ENCODE measurements around the gene CXCL14.

Gene CXCL14

DNA sequence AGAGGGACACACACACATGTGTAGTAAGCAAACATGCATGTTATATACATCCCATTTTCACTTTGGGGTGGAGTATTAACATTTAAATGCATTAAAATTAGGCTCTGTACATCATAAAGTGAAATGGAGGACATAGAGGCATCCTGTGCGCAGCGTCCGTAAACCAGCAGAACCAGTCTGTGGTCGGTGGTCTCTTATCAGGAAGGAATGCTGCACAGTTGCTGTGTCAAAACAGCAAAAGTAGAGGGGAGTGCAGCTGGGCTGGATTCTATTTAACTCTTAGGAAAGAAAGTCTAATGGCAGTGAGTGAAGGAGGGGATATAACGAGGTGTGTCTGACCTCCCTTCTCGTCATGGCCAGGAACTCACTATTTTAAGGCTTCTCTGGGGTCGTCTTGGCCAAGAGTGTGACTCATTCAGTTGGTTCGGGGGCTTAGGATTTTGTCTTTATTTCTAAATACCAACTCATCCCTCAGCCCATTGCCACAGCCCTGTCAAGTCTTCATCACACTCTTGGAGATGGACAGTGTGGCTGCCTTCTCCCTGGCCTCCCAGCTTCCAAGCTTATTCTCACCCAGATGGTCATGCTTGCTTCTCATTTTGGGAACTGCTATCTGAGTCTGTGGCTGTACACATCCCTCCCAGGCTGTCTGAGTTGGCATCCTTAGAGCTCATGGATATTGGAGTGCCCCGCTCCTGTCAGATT, 20.1 kb upstream of the CXCL14 start:
- FAIRE-seq (no peak), DNase-seq (ENCODE audit: insufficient read length, low spot score) (no peak)

DNA sequence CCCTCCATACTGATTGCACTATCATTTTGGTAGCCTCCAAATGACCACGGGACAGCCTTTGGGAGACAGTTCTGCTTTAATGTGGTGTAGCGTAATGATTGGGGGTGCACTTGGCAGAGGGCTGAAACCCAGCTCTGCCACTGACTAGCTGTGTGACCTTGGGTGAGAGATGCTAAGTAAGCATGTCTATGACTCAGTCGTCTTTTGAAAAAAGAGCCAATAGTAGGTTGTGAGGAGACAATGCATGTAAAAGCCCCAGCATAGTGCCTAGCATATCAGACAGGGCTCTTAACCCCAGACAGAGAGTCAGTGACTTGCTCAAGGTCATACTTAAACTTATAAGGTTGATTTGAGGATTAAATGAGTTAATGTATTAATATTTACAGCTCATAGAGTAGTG, 18.0 kb upstream of the CXCL14 start:
- FAIRE-seq (no peak), DNase-seq (ENCODE audit: insufficient read length, low spot score) (no peak)

DNA sequence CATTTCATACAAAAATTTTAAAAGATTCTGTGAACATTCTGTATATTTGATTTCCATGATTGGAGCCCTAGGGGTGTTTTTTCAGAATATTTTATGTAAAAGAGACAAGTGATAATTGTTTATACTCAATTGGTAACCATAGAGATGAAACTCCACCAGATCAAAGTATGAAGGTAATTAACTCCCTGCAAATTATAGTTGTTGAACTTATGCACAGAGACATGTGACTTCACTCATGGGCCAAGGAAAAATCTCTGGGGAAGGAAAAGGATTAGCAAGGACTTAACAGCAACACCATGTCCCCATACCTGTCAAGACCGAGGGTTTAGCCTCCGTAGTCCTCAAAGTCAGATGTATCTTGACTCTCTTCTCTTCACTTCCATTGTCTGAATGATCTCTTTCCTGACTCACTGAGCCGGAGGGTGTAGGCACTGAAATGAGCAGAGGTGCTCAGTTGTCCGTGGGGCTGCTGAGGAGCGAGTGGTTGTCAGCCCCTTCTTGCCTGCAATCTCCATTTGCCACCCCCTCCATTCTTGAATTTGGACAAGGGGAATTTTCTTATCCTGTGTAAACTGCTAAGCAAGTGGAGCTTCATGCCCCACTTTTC, 17.5 kb upstream of the CXCL14 start:
- no peak for DNase-seq (ENCODE audit: insufficient read length, low spot score)
- no peak for FAIRE-seq

DNA sequence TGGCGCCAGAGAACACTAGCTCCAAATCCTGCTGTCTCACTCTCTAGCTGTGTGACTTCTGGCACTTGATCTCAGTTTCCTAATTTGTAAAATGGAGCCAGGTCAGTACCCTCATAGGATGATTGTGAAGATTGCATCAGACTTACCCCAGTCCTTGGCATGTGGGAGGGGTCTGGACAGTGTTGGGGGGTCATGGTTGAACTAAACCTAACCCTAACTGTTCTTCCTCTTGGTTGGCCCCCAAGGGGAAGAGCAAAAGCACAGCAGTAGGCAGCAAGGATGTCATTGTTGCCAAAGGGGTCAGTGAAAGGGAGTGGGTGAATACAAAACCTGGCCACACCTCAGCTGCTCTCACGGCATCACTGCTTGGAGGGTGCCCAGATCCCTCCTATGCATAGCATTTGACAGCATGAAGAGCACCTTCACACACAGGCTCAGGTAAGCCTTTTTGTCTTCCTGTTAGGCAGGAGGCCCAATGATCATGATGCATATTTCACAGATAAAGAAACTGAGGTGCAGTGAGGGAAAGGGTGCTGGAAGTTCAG, 15.7 kb upstream of the CXCL14 start:
- FAIRE-seq, result no peak
- no peak for DNase-seq (ENCODE audit: insufficient read length, low spot score)

DNA sequence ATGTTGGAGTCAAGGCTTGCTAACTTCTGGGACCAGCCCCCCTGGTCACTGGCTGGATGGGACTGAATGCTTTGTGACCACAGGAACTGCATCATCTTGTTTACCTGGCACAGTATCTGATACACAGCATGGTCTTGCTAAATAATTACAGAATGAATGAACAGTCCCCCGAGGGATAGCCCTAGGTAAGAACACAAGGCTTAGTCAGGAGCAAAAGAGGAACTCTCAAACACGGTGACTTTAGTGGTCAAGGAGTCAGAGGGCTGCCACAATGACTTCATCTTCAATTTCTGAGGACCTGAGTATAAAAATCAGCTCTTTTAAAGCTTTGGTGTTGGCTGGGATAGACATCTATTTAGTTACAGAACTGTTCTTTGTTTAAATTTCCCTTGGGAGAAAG, 15.1 kb upstream of the CXCL14 start:
- DNase-seq (ENCODE audit: insufficient read length, low spot score) (no peak), FAIRE-seq (no peak)

DNA sequence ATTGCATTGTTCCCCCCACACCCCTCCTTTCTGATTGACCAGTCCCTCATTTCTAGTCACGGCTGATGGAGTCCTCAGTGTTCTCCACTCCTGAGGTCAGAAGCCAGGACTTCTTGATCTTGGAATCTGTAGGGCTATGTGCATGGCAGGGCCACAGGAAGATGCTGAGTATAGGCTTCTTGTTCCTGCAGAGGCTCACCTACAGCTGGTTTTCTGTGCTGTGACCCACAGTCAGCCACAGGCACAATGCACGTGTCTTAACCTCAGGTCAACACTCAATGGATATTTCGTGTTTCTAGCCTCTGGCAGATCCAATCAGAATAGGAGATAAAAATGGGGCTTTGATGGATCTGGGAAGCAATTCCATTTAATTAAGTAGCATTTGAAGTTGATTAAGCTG, 14.3 kb upstream of the CXCL14 start:
- DNase-seq (ENCODE audit: insufficient read length, low spot score) (no peak), FAIRE-seq (no peak)

DNA sequence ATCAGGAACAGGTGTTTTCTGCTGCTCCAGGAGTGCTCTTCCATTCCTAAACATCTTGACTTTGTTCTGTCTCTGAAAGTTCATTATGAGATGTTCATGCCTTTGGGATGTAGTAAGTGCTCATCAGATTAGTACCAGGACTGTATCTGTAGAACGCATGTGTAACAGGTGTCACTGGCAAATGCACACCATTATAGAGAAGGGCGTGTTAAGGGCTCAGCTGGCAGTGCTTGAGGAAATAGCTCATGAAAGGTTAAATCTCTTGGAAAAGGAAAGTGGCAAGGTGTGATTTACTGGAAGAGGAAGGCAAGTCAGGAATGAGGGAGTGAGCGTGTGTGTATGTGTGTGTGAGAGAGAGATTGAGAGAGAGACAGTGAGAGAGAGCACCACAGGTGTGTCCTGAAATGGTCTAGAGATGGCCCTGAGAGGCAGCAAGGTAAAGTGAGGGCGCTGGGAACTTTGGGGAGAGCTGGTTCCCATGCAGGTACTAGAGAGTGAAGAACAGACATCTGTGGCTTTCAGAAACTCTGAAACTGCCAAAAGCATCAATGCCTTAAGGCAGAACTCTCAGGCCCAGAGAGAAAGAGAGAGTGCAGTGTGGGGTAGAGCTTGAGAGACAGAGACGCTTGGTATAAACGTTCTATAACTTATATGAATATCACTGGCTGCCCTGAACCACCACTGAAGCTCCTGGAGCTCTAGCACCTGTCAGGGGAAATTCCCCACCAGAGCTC, 13.7 kb upstream of the CXCL14 start:
- FAIRE-seq, result no peak
- DNase-seq (ENCODE audit: insufficient read length, low spot score), result no peak

DNA sequence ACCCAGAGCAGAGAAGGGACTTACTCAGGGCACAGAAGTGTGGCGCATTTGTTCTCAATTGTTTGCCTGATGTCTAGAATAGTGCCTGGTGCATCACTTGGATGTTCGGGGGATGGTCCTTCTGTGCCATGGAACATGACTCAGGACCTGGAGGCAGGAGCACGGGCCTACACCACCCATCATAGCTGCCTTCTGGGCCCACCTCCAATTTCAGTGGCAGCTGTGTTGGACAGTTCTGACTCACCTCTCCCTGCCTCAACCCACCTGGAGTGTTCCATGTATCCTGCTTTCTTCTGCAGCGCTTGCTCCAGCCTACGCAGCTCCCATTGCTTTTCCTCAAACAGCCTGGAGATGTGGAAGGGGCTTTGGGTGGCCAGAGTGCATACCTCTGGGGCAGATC, 12.5 kb upstream of the CXCL14 start:
- no peak for FAIRE-seq
- DNase-seq (ENCODE audit: insufficient read length, low spot score), result no peak

DNA sequence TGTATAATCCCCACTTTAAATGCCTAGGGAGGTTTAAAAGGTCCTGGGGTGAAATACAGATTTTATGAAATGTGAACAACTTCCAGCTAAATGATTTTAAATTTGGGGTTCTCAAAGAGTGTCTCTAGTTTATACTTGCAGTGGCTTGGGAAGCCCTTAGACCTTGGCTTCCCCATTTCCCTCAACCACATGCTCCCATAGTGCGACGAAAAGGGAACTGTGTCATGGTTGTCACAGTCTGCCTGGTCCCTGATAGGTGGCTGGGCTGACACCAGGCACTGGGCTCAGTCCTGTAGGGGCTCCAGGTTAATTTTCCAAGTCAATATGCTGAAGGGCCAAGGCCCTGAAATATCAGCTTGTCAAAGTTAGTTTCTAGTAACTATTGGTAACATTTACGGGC, 10.4 kb upstream of the CXCL14 start:
- FAIRE-seq (no peak), DNase-seq (ENCODE audit: insufficient read length, low spot score) (no peak)

DNA sequence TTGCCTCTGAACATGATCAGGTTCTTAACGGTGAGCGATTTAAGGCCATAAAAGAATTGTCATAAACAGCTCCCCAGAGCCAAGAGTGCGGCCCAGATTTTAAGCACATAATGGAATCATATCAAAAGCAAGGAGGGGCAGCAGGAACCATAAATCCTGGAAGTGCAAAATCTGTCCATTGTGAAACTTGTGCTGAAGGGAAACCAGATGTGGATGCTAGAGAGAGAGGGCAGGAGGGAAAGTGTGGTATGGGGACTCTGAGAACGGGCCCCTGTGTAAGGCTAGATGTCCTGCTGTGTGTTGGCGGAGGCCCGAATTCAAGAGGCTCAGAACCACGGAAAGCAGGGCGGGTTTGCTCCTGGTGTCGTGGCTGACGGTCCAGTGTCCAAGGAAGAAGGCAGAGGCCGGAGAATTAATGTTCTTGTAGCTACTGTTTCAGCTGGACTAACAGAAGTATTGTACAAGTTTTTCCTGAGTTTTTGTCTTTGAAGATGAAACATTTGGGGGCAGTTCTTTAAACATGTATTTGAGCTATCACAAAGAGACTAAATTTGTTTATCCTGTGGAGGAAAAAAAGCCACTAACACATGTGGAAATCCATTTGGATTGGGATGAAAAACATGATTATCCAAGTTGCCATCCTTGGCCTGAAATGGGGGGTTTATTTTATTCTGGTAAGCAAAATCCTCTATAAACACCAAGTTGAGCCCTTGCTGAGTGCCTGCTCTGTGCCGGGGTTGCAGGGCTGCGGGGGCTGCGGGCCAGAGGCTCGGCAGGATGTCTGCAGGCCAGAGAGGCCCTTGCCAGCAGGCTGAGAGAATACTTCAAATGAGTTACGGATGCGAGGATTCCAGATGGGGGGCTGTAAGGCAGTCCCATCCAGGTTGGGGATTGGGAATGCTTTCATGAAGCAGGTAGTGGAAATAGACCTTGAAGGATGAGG, 9.2 kb upstream of the CXCL14 start:
- DNase-seq (ENCODE audit: insufficient read length, low spot score) (no peak), FAIRE-seq (no peak)

DNA sequence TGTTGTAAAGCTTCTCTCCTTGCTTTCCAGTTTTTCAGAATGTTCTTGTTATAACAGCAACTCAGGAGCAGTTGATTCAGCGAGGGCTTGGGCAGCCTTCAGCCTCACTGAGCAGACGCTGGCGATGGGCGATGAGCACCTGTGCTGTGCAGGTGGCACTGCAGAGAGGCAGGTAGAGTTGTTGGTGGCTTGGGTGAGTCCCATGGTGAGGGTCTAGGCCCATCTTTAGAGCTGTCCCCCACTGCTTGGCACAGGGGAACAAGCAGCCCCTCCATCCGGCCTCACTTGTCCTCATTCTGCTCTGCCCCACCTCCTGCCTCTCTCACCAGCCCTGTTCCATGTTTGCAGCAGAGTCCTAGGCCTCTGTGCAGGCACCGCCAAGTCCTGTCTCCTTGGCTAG, 6.1 kb upstream of the CXCL14 start:
- DNase-seq (ENCODE audit: insufficient read length, low spot score) (no peak), FAIRE-seq (no peak)

DNA sequence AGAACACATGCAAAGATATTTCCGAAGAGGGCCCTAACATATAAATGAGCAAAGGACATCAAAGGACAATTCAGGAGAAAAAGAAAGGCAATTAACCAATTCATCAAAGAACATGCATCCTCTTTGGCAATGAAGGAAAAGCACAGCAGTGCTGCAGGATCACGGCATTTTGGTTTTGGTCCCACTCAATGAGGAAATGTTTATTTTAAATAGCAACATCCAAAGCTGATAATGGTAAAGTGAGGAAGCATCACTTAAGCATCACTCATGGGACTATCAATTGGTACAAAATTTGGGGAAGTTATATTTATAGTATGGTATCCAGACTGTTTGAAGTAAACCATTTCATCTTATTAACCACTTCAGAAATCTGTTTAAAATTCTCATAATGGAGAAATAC, 5.5 kb upstream of the CXCL14 start:
- FAIRE-seq (no peak), DNase-seq (ENCODE audit: insufficient read length, low spot score) (no peak)

DNA sequence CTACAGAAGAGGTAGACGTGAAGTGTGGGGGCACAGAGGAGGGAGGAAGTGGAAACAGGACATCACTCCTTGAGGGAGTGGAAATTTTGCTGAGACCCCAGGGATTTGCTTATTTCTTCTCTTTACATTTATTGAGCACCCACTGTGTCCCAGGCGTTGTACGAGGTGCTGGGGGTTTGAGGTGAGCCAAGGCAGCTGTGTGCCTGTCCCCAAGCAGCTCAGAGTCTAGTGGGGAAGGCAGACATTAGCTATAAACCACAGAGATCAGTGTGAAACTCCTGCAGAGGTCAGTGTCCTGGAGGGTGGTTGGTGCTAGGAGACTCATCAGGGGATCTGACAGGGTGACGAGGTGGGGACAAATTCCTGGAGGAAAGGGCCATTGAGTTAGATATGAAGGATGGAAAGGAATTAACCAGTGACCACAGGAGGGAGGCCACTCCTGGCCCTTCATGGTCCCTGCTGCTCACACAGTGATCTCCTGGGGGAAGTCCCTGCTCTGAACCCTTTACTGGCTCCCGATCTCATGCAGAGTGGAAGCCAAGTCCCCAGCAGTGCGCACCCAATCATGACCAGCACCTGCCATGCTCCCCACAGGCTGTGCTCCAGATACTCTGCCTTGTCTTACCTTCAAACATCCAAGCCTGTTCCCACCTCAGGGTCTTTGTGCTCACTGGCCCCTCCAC, 3.4 kb upstream of the CXCL14 start:
- no peak for FAIRE-seq
- DNase-seq (ENCODE audit: insufficient read length, low spot score), result no peak

DNA sequence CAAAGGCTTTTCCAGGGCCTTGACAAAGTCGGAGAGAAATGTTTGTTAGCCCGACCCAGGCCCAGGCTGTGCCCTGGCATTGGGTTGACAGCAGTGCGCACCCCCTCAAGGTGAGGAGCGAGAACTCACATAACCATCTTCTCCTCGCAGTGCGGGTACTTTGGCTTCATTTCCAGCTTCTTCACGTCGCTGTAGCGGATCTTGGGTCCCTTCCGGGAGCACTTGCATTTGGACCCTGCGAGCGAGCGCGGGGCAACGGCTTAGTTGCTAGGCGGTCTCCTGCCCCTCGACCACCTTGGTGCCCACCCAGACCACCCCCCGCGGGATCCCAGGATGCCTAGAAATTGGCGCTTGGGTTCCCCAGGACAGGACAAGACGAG, 496 bp downstream of the CXCL14 start:
- DNase-seq (ENCODE audit: insufficient read length, low spot score) (no peak), FAIRE-seq (no peak)

DNA sequence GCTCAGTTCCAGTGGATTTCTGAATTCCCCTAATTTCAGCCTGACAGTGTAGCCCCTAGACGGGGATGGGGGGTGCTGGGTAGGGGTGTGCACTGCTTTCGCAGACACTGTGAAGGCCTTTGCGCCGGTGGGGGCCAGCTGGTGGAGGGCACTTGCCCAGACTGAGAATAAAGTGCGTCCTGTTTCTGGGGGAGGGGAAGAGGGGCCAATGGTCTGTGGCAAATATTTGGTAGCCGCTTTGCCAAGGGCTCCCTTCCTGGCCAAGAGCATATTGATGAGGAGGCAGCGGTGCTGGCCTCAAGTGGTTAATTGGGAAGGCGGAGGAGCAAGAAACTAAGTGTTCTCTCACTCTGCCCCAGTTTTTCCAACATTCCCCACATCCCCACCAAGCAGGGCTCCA, 1.4 kb downstream of the CXCL14 start:
- FAIRE-seq (no peak), DNase-seq (ENCODE audit: insufficient read length, low spot score) (no peak)

DNA sequence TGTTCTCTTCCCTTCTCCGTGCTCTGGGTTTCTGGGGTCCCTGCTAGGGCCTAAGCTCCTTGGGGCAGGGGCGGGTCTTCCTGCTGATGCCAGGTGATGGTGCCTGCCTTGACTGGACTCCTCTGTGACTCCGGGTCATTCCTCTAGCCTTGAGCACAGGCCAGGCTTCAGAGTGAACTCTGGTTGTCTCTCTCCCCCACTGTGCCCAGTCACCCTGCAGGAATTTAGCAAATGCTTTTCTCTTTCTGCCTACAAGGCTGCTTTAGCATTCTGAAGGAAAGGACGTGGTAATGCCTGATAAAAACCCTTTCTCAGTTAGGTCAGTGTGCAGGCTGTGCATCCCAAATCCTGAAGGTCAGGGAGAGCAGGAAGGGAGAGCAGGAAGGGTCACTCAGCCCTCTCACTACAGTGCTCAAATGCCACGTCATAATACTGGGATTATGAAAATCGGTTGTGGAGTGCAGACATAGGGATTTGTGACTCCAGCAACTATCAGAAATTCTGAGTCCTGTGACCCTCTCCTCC, 2.7 kb downstream of the CXCL14 start:
- DNase-seq (ENCODE audit: insufficient read length, low spot score) (no peak), FAIRE-seq (no peak)

DNA sequence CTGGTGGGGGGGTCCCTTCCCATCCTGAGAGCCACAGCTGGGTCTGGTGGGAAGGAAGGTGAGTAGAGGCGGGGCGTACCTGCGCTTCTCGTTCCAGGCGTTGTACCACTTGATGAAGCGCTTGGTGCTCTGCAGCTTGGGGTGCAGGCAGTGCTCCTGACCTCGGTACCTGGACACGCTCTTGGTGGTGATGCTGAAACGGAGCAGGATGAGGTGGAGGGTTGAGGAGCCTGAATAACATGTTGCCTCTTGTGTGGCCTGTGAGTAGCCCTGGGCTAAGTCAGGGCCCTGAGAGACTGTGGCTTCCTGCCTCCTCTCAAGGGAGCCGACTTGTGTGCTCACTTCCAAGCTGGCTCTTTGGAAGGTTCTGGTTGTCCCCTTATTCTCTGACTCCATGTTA, 4.3 kb downstream of the CXCL14 start:
- FAIRE-seq, result no peak

DNA sequence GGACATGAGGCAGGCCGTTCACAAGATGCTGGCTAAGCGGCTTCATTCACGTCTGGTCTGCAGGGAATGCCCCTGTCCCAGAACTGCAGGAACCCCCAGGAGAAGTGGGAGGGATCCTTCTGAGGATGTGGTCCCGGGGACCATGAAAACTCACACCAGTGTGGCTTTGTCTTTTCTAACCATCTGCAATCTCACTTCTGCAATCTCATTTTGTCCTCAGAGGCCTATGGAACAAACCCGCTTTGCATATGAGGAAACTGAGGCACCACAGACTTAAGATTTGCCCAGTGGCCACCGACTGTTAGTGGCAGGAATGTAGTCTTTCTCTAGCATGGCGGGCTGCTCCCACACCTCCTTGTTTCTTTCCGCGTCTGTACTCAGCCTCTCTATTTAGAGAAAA, 6.9 kb downstream of the CXCL14 start:
- FAIRE-seq (no peak), DNase-seq (ENCODE audit: insufficient read length, low spot score) (no peak)

More for the DNA sequence above, 4.3 kb downstream of the CXCL14 start:
- DNase-seq (ENCODE audit: insufficient read length, low spot score), result no peak

DNA sequence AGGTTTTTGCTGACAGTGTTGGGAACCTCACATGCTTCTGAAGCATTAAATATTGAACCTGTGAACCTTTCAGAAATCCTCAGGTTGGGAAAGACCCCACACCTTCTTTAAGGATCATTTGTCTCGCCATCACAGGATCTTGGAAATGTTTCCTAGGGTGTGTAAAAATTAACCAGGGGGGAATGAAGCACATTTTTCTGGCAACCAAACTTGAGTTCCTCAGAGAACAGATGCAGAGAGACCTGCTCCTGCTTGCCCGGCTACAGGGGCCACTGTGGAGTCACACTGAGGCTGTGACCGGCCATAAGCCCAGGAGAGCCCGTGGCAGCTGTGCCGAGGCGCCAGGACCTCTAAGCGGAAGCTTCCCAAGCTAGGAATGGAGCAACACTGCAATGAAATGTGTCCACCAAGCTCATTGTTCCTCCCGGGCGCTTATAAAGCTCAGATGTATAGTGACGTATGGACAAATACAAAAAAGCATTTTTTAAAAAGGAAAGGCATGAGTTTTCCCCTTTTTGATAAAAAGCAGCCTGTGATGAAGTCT, 7.7 kb downstream of the CXCL14 start:
- FAIRE-seq (no peak), DNase-seq (ENCODE audit: insufficient read length, low spot score) (no peak)

DNA sequence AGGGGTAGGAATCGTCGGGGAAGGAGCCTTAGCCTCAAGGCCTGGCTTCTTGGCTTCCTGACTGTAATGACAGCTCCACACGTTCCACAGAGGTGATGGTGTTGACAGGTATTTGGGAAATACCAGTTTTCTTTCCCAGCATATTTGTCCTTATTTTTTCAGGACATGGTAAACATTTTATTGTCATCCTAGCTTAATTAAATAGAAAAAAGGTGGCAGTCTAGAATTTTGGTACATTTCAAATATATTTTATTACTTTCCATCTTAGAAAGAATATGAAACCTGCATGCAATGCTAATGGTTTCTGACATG, 8.4 kb downstream of the CXCL14 start:
- no peak for FAIRE-seq
- DNase-seq (ENCODE audit: insufficient read length, low spot score), result no peak
